Measurements from ENCODE around the gene C13orf42.

The C13orf42 gene

DNA sequence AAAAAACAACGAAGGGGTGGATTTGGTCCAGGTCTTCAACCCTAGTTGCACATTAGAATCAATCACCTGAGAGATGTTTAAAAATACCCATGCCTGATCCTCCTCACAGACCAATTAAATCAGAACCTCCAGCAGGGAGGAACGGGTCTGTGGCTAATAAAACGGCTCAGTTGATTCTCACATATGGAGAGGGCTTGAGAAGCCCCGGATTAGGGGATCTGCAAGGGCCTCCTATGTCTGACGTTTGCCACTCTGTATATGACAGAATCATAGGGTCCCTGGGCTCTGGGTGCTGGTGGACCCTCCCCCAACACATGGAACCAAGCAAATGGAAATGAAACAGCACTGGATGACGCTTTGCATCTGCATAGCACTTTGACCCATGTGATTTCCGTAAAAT lies 36.7 kb upstream of the C13orf42 start:
- TF ChIP-seq, protein P1, sequence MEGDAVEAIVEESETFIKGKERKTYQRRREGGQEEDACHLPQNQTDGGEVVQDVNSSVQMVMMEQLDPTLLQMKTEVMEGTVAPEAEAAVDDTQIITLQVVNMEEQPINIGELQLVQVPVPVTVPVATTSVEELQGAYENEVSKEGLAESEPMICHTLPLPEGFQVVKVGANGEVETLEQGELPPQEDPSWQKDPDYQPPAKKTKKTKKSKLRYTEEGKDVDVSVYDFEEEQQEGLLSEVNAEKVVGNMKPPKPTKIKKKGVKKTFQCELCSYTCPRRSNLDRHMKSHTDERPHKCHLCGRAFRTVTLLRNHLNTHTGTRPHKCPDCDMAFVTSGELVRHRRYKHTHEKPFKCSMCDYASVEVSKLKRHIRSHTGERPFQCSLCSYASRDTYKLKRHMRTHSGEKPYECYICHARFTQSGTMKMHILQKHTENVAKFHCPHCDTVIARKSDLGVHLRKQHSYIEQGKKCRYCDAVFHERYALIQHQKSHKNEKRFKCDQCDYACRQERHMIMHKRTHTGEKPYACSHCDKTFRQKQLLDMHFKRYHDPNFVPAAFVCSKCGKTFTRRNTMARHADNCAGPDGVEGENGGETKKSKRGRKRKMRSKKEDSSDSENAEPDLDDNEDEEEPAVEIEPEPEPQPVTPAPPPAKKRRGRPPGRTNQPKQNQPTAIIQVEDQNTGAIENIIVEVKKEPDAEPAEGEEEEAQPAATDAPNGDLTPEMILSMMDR (IDR thresholded peaks at IDR 0.05; ENCODE audit: insufficient read depth, low read length, missing control alignments), result no peak
- no peak overlapping the region for H3K4me3 ChIP-seq (ENCODE audit: low read depth, low read length)
- ChIA-PET POLR2A (no interaction called here), CTCF (interaction anchor here (0.8 to 7.7 kb wide), 4 partner anchors 139 to 979 kb away, joined by 3 to 173 read pairs (median 27); no protein-coding TSS in a partner anchor)
- DNase-seq (ENCODE audit: low read depth, low spot score), result no peak

DNA sequence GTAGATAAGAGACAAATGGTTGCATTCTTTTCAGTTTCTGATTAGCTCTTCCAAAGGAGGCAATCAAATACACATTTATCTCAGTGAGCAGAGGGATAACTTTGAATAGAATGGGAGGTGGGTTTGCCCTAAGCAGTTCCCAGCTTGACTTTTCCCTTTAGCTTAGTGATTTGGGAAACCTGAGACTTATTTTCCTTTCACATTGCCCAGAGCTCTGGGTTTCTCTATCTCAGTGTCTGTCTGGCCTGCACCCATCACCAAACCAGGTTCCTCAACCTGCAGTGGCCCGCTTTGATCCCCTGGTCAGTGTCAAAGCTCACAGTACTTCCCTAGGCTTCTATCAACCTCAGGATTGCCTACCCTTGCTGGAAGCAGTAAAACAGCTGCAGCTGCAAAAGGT lies 35.6 kb upstream of the C13orf42 start:
- ChIA-PET CTCF (interaction anchor here (1.2 to 2.8 kb wide), 4 partner anchors 13 to 140 kb away, joined by 3 to 31 read pairs (median 4); no protein-coding TSS in a partner anchor), POLR2A (no interaction called here)
- DNase-seq (ENCODE audit: low read depth, low spot score), result no peak
- TF ChIP-seq, protein P1 (IDR thresholded peaks at IDR 0.05; ENCODE audit: insufficient read depth, low read length, missing control alignments), result no peak
- no peak overlapping the region for H3K4me3 ChIP-seq (ENCODE audit: low read depth, low read length)

DNA sequence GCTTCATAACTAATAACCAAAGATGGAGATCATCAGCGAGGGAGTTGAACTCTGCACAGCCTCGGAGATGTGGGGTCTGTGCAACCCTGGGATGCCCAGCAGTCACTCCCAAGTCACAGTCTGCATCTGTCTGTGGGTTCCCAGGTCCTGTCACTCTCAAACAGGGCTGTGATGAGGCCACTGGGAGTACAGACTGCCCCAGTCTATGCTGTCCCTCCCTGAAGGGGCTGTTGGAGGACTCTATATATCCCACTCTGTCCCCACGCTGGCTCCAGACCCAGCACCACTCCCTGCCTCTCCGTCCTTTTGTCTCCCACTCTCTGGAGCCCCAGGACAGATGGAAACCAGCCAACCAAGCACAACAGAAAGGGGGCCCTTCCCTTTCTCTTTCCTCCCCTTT lies 26.2 kb upstream of the C13orf42 start:
- POLR2A ChIA-PET, result no interaction called here
- H3K4me3 ChIP-seq (ENCODE audit: low read depth, low read length), result no peak overlapping the region
- TF ChIP-seq, protein P1 (IDR thresholded peaks at IDR 0.05; ENCODE audit: insufficient read depth, low read length, missing control alignments), result no peak
- CTCF ChIA-PET, result no interaction called here
- DNase-seq (ENCODE audit: low read depth, low spot score), result no peak

DNA sequence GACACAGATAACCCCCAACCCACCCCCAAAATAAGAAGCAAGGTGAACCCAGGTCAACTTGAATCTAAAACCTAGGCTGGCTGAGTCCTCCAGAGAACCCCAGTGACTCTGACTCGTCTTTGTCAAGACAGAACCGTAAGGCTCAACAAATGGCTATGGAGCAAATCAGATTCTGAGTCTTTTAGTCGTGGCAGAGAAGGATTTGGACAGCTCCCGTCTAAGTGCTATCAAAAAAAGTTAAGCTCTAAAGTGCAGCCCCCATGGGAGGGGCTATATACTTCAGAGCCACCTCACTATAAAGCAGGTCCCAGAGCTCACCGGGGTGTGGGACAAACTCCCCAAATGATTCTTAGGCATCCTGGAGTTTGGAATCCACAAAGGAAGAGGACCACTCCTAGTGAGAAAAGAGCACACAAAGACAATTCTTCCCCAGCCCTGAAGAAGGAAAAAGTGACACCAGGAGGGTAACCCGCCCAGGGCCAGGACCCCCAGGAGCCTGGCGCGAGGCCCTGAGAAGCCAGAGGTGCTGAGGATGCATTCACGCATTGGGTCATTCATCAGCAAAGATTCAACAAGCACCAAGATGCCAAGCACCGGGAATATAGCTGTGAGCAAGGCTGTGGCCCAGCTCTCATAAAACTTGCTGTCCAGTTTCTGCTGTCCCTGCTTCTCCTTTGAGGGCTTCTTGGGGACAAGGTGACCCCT lies 25.4 kb upstream of the C13orf42 start:
- ChIA-PET CTCF (interaction anchor here (2.4 to 5.0 kb wide), 2 partner anchors 11 to 150 kb away, joined by 8 to 34 read pairs; no protein-coding TSS in a partner anchor), POLR2A (no interaction called here)
- DNase-seq (ENCODE audit: low read depth, low spot score), result no peak
- TF ChIP-seq, protein P1 (IDR thresholded peaks at IDR 0.05; ENCODE audit: insufficient read depth, low read length, missing control alignments), result no peak
- no peak overlapping the region for H3K4me3 ChIP-seq (ENCODE audit: low read depth, low read length)

DNA sequence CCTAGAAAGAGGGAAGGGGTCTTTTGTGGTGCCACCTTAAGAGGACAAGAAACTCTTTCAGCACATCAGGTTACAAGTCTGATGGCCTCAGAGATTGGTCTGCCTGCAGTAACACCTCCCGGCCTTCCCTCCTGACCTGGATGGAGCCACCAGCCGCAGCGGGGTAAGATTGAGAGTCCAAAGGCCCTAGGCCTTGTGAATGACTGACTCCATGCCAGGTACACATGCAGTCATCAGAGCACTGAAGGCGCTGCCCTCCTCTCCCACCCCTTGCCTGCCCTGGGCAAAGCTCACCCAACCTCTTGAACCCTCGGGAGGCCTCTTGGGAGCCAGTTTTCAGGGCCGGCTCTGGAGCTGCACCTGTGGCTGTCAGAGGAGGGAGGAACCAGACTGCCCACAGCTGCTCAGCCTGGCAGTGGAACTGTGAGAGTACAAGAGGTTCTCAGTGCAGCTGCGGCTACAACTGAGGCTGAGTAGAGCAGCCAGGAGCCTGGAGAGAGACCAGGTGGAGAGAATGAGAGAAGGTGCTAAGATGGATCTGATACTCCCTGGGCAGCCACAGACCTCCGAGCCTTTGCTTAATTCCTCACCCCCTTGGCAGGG lies 23.8 kb upstream of the C13orf42 start:
- CTCF ChIA-PET, result interaction anchor here (2.4 to 5.0 kb wide), 2 partner anchors 10 to 152 kb away, joined by 8 to 34 read pairs; no protein-coding TSS in a partner anchor
- H3K4me3 ChIP-seq (ENCODE audit: low read depth, low read length), result no peak overlapping the region
- POLR2A ChIA-PET, result no interaction called here

DNA sequence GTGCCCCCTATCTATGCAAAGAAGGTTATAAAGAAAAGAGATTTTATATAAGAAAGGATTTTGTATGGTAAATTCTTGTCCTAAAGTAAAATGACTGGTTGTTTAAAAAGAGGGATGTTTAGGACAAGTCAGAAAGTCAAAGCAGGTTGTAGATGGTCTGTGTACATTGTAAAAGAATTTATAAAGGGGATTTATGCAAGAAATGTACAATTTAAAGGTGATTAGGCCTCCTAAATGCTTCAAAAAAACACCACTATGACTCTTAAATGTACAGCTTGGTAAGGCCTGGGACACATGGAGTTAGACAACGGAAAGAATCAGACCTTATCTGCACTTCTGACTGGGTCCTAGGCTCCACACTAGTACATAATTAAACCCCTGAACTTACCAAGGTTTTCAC lies 19.3 kb upstream of the C13orf42 start:
- TF ChIP-seq, protein P1 (IDR thresholded peaks at IDR 0.05; ENCODE audit: insufficient read depth, low read length, missing control alignments), result no peak
- POLR2A ChIA-PET, result no interaction called here
- no peak overlapping the region for H3K4me3 ChIP-seq (ENCODE audit: low read depth, low read length)
- CTCF ChIA-PET, result interaction anchor here (0.6 to 2.1 kb wide), 4 partner anchors 8 to 667 kb away, joined by 3 to 9 read pairs (median 3); no protein-coding TSS in a partner anchor
- no peak for DNase-seq (ENCODE audit: low read depth, low spot score)

More for the DNA sequence above, 23.8 kb upstream of the C13orf42 start:
- DNase-seq (ENCODE audit: low read depth, low spot score), result no peak
- TF ChIP-seq, protein P1 (IDR thresholded peaks at IDR 0.05; ENCODE audit: insufficient read depth, low read length, missing control alignments), result no peak
